Small intestine (tissue), 7 donors: Measurements from ENCODE around the gene PDK2. TPM values are rescaled to one million over a fixed set of nuclear protein-coding genes. Genes with fewer than 3 reads are reported as not detected.

ENCODE experiments used
- DNase-seq, 2 donors: peaks; one replicate each; pipeline versions ENCODE4 v3.0.0 to v3.0.0-alpha.2; 2013
- FAIRE-seq: peaks from 2 replicates; lab custom pipeline; 2012; peaks lifted over from hg19 to GRCh38; lab: Jason Lieb, UNC
- H3K27ac ChIP-seq, 3 donors: one replicate each; pipeline ENCODE4 v1.5.1; 2013; ENCODE audit warnings: low read length in 2 of 3, mild to moderate bottlenecking in 2 of 3, control low read depth in 1 of 3, inconsistent platforms in 1 of 3, low read depth in 1 of 3, moderate library complexity in 1 of 3
- H3K27me3 ChIP-seq, 3 donors: one replicate each; pipeline ENCODE4 v1.6.1; 2013; ENCODE audit warnings: low read length in 3 of 3, inconsistent platforms in 1 of 3; ENCODE audit not compliant: control insufficient read depth in 3 of 3, insufficient read depth in 3 of 3
- H3K36me3 ChIP-seq, 3 donors: one replicate each; pipeline ENCODE4 v1.6.1; 2013; ENCODE audit warnings: low read length in 3 of 3, inconsistent platforms in 1 of 3, low read depth in 1 of 3, mild to moderate bottlenecking in 1 of 3, moderate library complexity in 1 of 3; ENCODE audit not compliant: control insufficient read depth in 3 of 3, insufficient read depth in 2 of 3
- H3K4me1 ChIP-seq, 3 donors: one replicate each; pipeline ENCODE4 v1.6.1; 2013; ENCODE audit warnings: low read length in 2 of 3, inconsistent platforms in 1 of 3, low read depth in 1 of 3, mild to moderate bottlenecking in 1 of 3, moderate library complexity in 1 of 3; ENCODE audit not compliant: control insufficient read depth in 3 of 3, insufficient read depth in 2 of 3
- H3K4me3 ChIP-seq, 3 donors: one replicate each; pipeline ENCODE4 v1.5.1; 2013; ENCODE audit warnings: low read length in 3 of 3, control low read depth in 1 of 3, inconsistent platforms in 1 of 3, low read depth in 1 of 3, mild to moderate bottlenecking in 1 of 3, moderate library complexity in 1 of 3
- H3K9me3 ChIP-seq, 2 donors: one replicate each; pipeline ENCODE4 v1.6.1; 2013; ENCODE audit warnings: low read depth in 1 of 2, low read length in 1 of 2; ENCODE audit not compliant: control insufficient read depth in 2 of 2, insufficient read depth in 1 of 2
- WGBS, 3 donors: extraction: QIAGEN DNeasy Blood & Tissue Kit; methylation state at CpG; one replicate each; pipeline ENCODE4 v1.1.7; 2013; 5-methylcytosine and 5-hydroxymethylcytosine counted together
- polyA plus RNA-seq, 4 donors: library from polyadenylated mRNA; stranded (reverse) in 3 of 4; unstranded in 1 of 4; fragments of 200-250 nt in 3 of 4; fragments of 120-200 nt in 1 of 4; gene quantifications; one replicate each; pipeline versions ENCODE4 v1.2.1 to v1.2.3, GENCODE V29; 2013
- donor health status: healthy with polysubstance abuse.
- donor health status: control.
- donor health status: control.
- donor health status: Bipolar disorder and iron deficiency.
- donor health status: healthy.

The PDK2 gene
- polyA plus RNA-seq, 4 donors: 27.2 to 125 (median 36.8) TPM

DNA sequence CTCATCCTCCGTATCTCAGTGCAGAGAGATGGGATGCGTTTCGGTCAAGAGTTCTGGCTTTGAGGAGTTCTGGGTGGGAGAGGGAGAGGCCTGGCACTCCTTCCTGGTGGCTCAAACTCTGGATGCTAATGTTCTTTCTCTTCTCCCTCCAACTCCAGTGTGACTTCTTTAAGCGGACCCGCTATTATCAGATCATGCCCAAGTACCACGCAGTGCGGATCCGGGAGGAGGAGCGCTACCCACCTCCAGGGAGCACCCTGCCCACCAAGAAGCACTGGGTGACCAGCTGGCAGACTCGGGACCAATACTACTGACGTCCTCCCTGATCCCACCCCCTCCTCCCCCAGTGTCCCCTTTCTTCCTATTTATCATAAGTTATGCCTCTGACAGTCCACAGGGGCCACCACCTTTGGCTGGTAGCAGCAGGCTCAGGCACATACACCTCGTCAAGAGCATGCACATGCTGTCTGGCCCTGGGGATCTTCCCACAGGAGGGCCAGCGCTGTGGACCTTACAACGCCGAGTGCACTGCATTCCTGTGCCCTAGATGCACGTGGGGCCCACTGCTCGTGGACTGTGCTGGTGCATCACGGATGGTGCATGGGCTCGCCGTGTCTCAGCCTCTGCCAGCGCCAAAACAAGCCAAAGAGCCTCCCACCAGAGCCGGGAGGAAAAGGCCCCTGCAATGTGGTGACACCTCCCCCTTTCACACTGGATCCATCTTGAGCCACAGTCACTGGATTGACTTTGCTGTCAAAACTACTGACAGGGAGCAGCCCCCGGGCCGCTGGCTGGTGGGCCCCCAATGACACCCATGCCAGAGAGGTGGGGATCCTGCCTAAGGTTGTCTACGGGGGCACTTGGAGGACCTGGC is 6.0 kb upstream of the PDK2 start:
- Histone ChIP-seq H3K4me1 (no peaks in the 10 kb centered on the region), H3K36me3 (peaks cover 0 to 55% (median 13%) of the 10 kb centered on the region in 3 donors), H3K9me3 (no peaks in the 10 kb centered on the region), H3K4me3 (no peak overlapping the region), H3K27ac (no peak overlapping the region), H3K27me3 (no peaks in the 10 kb centered on the region)
- FAIRE-seq (no peak), DNase-seq (no peak)
- WGBS, 3 donors: 86 to 88% (median 88%) methylated on average over 25 of the region's 25 CpGs

DNA sequence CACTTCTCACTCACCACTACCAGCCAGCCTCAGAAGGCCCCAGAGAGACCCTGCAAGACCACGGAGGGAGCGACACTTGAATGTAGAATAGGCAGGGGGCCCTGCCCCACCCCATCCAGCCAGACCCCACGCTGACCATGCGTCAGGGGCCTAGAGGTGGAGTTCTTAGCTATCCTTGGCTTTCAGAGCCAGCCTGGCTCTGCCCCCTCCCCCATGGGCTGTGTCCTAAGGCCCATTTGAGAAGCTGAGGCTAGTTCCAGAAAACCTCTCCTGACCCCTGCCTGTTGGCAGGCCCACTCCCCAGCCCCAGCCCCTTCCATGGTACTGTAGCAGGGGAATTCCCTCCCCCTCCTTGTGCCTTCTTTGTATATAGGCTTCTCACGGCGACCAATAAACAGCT is 5.1 kb upstream of the PDK2 start:
- 76 to 84% (median 81%) methylated on average over 6 of the region's 6 CpGs for WGBS, 3 donors

DNA sequence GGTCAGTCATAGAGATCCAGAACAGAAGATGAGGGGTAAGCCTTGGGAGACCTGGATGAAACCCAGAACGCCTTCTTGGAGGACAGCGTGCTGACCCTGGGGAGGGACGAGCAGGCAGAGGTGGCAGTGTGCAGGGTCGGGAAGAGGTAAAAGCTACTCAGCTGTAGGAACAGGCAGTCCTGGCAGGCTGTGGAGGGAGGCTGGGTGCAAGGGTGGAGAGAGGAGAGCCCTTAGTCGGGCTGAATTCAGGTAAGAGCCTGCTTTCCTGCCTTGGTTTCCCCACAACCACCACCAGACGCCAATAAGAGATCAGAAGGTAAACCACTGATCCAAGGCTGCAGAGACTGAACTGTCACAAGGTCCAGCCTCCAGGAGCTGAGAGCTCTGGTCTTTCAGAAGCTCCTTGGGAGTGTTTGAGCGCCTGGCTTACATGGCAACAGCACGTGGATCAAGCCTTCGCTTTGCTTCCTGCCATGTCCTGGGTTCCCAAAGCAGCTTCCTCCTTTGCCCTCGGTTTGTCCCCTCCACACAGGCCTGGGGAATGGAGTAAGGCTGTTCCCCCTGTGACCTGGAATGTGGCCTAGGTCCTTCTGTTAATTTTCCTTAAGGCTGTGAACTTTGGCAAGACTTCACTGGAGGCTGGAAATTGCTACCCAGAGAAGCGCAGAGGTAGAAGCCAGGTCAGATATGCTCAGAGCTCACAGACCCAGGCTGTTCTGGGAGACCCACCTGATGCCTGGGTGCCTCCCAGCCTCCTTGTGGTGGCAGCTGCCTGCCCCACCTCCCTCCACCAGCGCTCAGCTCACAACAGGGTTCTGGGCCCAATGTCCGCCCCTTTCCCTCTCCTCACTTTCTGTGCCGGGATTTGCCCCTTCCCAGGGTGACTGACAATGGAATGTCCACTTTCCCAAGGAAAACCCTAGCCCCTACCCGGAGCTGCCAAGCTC is 3.9 kb upstream of the PDK2 start:
- H3K36me3 ChIP-seq: peaks cover 0 to 47% (median 13%) of the 10 kb centered on the region in 3 donors
- DNase-seq (no peak), FAIRE-seq (no peak)
- H3K4me1 ChIP-seq: peaks cover under 1 to 3% (median 2%) of the 10 kb centered on the region in 3 donors
- H3K9me3 ChIP-seq: no peaks in the 10 kb centered on the region
- 77 to 82% (median 78%) methylated on average over 15 of the region's 15 CpGs for WGBS, 3 donors
- no peak overlapping the region for H3K27ac ChIP-seq
- H3K27me3 ChIP-seq: no peaks in the 10 kb centered on the region
- H3K4me3 ChIP-seq: no peak overlapping the region

More for the DNA sequence above, 5.1 kb upstream of the PDK2 start:
- Histone ChIP-seq H3K9me3 (no peaks in the 10 kb centered on the region), H3K27me3 (no peaks in the 10 kb centered on the region), H3K27ac (no peak overlapping the region), H3K36me3 (peaks cover 0 to 50% (median 13%) of the 10 kb centered on the region in 3 donors), H3K4me1 (no peaks in the 10 kb centered on the region), H3K4me3 (no peak overlapping the region)
- DNase-seq: no peak
- FAIRE-seq: no peak

DNA sequence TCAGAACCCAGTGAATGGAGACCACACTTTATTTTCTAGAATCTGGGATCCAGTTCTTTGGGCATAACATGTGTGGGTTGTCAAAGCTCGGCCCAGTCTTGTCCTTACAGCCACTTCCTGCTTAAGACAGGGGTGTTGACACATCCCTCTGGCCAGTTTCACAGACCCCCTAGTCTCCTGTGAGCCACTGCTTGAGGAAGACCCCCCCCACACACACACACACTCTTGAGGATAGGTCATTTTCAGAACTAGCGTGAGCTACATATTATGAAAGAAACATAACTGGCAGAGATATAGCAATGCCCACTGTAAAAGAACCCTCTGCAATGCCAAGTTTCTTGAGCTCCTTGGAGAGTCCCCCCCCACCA is 3.2 kb upstream of the PDK2 start:
- H3K27ac ChIP-seq: no peak overlapping the region
- WGBS, 3 donors: 78 to 85% (median 80%) methylated on average over 2 of the region's 2 CpGs
- DNase-seq: no peak
- FAIRE-seq: no peak
- H3K4me1 ChIP-seq: peaks cover 2 to 9% (median 5%) of the 10 kb centered on the region in 3 donors
- H3K36me3 ChIP-seq: peaks cover 0 to 48% (median 13%) of the 10 kb centered on the region in 3 donors
- no peaks in the 10 kb centered on the region for H3K9me3 ChIP-seq
- no peaks in the 10 kb centered on the region for H3K27me3 ChIP-seq
- H3K4me3 ChIP-seq: no peak overlapping the region

DNA sequence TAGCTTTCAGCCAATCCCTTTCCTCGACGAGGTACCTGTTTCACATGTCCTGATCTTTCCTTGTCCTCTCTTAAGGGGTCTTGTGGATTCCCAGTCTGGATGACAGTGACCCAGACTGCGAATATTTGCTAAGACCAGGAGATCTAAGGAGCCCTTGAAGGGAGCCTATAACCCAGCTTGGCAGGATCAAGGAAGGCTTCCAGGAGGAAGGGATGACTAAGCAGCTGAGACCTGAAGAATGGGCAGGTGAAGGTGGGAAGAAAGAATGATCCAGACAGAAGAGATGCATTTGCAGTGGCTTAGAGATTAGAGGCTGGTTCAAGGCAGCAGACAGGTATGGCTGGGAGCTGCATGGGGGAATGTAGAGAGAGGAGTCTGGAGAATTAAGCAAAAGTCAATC is 1.9 kb upstream of the PDK2 start:
- DNase-seq (no peak), FAIRE-seq (no peak)
- H3K9me3 ChIP-seq: no peaks in the 10 kb centered on the region
- no peak overlapping the region for H3K4me3 ChIP-seq
- peaks cover 0 to 46% (median 13%) of the 10 kb centered on the region in 3 donors for H3K36me3 ChIP-seq
- no peaks in the 10 kb centered on the region for H3K27me3 ChIP-seq
- 84 to 90% (median 88%) methylated on average over 3 of the region's 3 CpGs for WGBS, 3 donors
- H3K27ac ChIP-seq: no peak overlapping the region
- peaks cover 2 to 23% (median 5%) of the 10 kb centered on the region in 3 donors for H3K4me1 ChIP-seq

DNA sequence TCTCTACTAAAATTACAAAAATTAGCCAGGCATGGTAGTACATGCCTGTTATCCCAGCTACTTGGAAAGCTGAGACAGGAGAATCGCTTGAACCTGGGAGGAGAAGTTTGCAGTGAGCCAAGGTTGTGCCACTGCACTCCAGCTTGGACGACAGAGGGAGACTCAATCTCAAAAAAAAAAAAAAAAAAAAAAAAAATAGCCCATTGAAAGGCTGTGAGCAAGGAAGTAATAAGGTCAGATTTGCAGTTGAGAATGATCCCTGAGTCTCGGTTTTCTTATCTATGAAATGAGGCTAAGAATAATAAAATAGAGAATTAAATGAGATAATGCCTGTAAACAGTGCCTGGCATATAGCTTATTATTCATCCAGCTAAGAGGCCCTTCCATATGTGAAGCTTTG is 1.3 kb upstream of the PDK2 start:
- no peaks in the 10 kb centered on the region for H3K27me3 ChIP-seq
- H3K4me1 ChIP-seq: peaks cover 2 to 28% (median 5%) of the 10 kb centered on the region in 3 donors
- WGBS, 3 donors: 14 to 41% (median 21%) methylated on average over 3 of the region's 3 CpGs
- FAIRE-seq (no peak), DNase-seq (no peak)
- H3K9me3 ChIP-seq: no peaks in the 10 kb centered on the region
- H3K27ac ChIP-seq: no peak overlapping the region
- H3K4me3 ChIP-seq: no peak overlapping the region
- peaks cover 0 to 46% (median 14%) of the 10 kb centered on the region in 3 donors for H3K36me3 ChIP-seq

DNA sequence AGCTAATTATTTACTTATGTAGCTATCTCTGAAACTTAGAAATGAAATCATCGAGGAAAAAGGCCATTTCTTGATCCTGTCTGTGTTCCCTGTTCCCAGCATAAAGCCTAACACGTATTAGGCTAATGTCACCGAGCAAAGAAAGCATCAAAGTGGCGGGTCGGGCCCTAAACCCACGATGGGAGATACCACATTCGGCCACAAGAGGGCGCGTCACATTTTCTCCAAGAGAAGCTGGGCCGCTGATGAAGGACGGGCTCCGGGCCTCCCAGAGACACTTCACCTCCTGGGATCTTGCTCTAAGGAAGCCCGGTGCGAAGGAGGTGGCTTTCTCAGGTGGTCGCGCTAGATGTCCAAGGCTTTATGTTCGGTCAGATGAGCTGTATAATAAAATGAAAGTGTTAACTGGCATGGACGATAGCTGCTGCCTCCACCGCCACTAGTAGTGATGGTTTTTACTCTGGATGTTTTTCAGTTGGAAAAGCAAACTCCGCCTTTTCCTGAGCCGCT is 853 bp upstream of the PDK2 start:
- Histone ChIP-seq H3K4me3 (peak overlapping the region; percentile 42 to 77 (median 52)), H3K27me3 (no peaks in the 10 kb centered on the region), H3K4me1 (peaks cover 2 to 33% (median 5%) of the 10 kb centered on the region in 3 donors), H3K9me3 (no peaks in the 10 kb centered on the region), H3K27ac (peak overlapping the region; percentile 20 to 82 (median 73)), H3K36me3 (peaks cover 0 to 46% (median 12%) of the 10 kb centered on the region in 3 donors)
- FAIRE-seq: no peak
- 0% methylated on average over 21 of the region's 21 CpGs for WGBS, 3 donors
- peak; percentile 91 to 95 for DNase-seq

DNA sequence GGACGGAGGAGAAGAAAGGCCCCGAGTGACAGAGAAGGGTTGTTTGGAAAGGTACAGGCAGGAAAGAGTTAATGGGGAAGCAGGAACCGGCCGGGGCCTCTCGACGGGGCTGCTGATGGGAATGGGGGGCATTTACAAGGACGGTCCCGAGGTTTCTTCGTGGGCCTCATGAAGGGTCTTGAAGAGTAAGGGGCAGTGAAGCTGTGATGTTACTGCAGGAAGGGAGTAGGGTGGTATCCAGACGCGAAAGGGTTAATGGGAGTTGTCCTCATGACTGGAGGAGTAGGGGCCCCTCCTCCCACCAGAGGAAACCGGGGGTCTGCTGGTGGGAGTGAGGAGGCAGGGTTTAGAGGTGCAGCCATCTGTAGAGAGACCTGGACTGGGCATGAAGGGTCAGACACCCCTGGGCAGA is 481 bp downstream of the PDK2 start:
- Histone ChIP-seq H3K27me3 (no peaks in the 10 kb centered on the region), H3K4me3 (peak overlapping the region; percentile 77 to 98 (median 93)), H3K27ac (peak overlapping the region; percentile 73 to 87 (median 76)), H3K4me1 (peaks cover 5 to 45% (median 7%) of the 10 kb centered on the region in 3 donors), H3K36me3 (peaks cover 0 to 46% (median 6%) of the 10 kb centered on the region in 3 donors), H3K9me3 (no peaks in the 10 kb centered on the region)
- DNase-seq (peak in 1 of 2 donors; percentile 50), FAIRE-seq (no peak)
- 0 to 3% (median 1%) methylated on average over 12 of the region's 12 CpGs for WGBS, 3 donors
